Omental fat pad (tissue), 4 donors: Measurements from ENCODE around the gene MED16. TPM values are rescaled to one million over a fixed set of nuclear protein-coding genes. Genes with fewer than 3 reads are reported as not detected.

Experiments used
- ATAC-seq: fragments of 150-250 bp; one replicate; pipeline ENCODE4 v1.9.1; 2016; ENCODE audit warnings: mild to moderate bottlenecking, moderate library complexity; ENCODE audit not compliant: low FRiP score
- DNase-seq: peaks from one replicate; pipeline ENCODE4 v3.0.0-alpha.2; 2019; ENCODE audit warnings: low spot score
- CTCF ChIP-seq, 3 donors: fragments of 450-650 bp; IDR thresholded peaks; one replicate each; pipeline ENCODE4 v1.5.1; 2016 to 2017; ENCODE audit warnings: antibody characterized with exemption in 3 of 3, mild to moderate bottlenecking in 3 of 3, moderate library complexity in 2 of 3
- total RNA-seq, 4 donors: library from RNA; depleted of rRNA; stranded (reverse); fragments of >200 nt; gene quantifications; one replicate each; pipeline ENCODE4 v1.1.0, GENCODE V29; 2016

Gene MED16
- total RNA-seq, 4 donors from 2014 or later: 20.1 to 34.0 (median 24.5) TPM

DNA sequence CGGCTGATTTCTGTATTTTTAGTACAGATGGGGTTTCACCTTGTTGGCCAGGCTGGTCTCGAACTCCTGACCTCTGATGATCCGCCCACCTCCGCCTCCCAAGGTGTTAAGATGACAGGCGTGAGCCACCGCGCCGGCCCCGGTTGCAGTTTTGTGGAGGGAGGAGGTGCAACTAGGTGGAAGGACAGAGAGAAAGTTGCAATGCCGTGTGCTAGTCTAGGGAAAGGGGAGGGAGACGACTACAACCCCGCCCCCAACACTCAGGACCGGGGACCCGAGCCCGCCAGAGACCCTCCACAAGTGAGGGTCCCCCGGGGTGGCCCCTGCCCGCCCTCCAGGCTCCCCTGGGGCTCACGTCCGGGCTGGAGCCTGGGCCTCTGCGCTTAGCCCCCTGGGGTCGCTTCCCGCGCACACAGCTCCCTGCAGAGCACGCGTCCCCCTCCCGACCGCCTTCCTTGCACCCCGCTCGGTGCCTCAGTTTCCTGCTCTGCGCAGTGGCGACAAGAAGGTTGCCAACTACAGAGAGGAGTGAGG lies 31.6 kb upstream of the MED16 start:
- ATAC-seq: no peak
- no peak for TF ChIP-seq CTCF (IDR thresholded peaks at IDR 0.05)
- no peak for DNase-seq

- ATAC-seq (no peak), DNase-seq (no peak)
- no peak for TF ChIP-seq CTCF (IDR thresholded peaks at IDR 0.05)
These were observed 27.3 kb upstream of the MED16 start for GRCh38 chr19:920051-920864.

- TF ChIP-seq CTCF (IDR thresholded peaks at IDR 0.05): no peak
- no peak for ATAC-seq
- no peak for DNase-seq
These were observed 26.4 kb upstream of the MED16 start for GRCh38 chr19:919199-920050.

- ATAC-seq (no peak), DNase-seq (no peak)
- no peak for TF ChIP-seq CTCF (IDR thresholded peaks at IDR 0.05)
These were observed 25.7 kb upstream of the MED16 start for GRCh38 chr19:918481-919198.

- DNase-seq: no peak
- TF ChIP-seq CTCF (IDR thresholded peaks at IDR 0.05): no peak
- ATAC-seq: no peak
These were observed 25.1 kb upstream of the MED16 start for GRCh38 chr19:918152-918437.

GRCh38 chr19:917323-918151 lies 24.6 kb upstream of the MED16 start, which contains the start of gene KISS1R:
Gene KISS1R, plus strand, starts transcription at chr19:917333. Its CDS starts 170 bp downstream, at chr19:917503.
- DNase-seq (no peak), ATAC-seq (no peak)

More at GRCh38 chr19:917323-918151, 24.6 kb upstream of the MED16 start, which contains the start of gene KISS1R:
- no peak for TF ChIP-seq CTCF (IDR thresholded peaks at IDR 0.05)
